22Rv1 (cell line): ENCODE results near the gene CPN2.

Experiments used
- ZFX ChIP-seq: fragments of 450-650 bp; IDR thresholded peaks from 2 replicates; pipeline ENCODE4 v1.6.1; 2017; ENCODE audit warnings: antibody characterized with exemption, borderline replicate concordance
- TF ChIP-seq, protein P1 (sequence below): fragments of 450-650 bp; IDR thresholded peaks from 2 replicates; pipeline ENCODE4 v1.5.1; 2017; ENCODE audit warnings: mild to moderate bottlenecking

DNA sequence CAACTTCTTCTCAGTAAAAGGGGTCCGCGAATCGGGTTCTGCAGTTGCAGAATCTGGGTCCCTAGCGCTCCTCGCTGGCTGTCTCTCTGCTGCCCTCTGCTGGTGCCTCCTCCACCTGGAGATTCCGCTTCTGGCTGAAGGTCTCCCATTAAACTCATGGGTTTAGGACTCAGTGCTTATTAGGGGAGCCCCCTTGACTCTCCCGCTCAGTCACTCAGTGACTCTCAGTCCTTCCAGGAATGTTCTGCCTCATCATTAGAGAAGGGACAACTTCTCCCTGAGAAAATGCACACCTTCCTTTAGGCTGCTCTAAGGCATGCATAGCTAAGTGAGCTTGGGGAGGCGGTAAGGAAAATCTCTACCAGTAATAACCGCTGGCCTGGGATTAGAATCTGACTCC is 7.1 kb downstream of the CPN2 start:
- TF ChIP-seq, protein P1, sequence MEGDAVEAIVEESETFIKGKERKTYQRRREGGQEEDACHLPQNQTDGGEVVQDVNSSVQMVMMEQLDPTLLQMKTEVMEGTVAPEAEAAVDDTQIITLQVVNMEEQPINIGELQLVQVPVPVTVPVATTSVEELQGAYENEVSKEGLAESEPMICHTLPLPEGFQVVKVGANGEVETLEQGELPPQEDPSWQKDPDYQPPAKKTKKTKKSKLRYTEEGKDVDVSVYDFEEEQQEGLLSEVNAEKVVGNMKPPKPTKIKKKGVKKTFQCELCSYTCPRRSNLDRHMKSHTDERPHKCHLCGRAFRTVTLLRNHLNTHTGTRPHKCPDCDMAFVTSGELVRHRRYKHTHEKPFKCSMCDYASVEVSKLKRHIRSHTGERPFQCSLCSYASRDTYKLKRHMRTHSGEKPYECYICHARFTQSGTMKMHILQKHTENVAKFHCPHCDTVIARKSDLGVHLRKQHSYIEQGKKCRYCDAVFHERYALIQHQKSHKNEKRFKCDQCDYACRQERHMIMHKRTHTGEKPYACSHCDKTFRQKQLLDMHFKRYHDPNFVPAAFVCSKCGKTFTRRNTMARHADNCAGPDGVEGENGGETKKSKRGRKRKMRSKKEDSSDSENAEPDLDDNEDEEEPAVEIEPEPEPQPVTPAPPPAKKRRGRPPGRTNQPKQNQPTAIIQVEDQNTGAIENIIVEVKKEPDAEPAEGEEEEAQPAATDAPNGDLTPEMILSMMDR = peak; percentile 99
- no peak for TF ChIP-seq ZFX
